GM21529 (cell line): ENCODE results near the gene ESYT2.
"Not testable (repeated sequence)": the region's sequence is repeated elsewhere in the genome, so short reads cannot be mapped to it uniquely, and the experiment has no call there.

Experiments
- ATAC-seq: cut with Tn5 transposase; IDR thresholded peaks from one replicate; pipeline ENCODE4 v1.9.1; 2021; ENCODE audit not compliant: unreplicated experiment

ESYT2 gene

DNA sequence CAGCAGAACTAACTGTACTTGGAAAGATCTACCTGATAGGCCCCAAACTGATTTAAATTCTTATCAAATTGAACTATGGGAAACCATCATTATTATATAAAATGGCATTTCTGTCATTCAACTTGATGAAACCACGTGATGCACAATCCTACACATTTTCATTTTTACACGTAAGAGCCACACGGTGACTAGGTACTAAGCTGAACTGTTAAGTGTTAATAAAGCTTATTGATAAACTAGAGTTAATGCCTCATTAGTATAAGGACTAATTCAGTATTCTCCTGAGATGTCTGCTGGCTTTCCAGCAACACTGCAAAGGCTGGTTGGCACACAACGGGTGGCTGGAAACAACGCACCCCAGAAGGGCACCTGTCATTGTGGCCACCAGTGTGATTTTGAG lies 129.3 kb downstream of the ESYT2 start:
- ATAC-seq, result no peak

DNA sequence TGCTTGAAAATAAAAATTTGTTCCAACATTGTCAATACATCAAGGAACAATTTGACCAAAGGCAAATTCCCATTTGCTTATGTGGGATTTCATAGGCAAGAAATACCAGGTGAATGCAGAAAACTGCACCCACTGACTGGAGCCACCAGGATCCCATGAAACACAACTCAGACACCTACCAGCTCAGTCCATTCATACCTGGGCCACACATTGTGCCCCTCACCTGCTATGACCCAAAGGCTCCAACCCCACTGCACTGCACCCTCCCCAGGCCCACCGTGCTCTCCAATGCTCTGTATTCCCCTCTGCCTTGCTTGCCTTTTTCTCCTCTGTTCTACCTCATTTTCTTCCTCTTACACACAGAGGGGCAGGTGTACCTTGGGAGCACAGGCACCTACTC lies 130.0 kb downstream of the ESYT2 start:
- ATAC-seq, result no peak

DNA sequence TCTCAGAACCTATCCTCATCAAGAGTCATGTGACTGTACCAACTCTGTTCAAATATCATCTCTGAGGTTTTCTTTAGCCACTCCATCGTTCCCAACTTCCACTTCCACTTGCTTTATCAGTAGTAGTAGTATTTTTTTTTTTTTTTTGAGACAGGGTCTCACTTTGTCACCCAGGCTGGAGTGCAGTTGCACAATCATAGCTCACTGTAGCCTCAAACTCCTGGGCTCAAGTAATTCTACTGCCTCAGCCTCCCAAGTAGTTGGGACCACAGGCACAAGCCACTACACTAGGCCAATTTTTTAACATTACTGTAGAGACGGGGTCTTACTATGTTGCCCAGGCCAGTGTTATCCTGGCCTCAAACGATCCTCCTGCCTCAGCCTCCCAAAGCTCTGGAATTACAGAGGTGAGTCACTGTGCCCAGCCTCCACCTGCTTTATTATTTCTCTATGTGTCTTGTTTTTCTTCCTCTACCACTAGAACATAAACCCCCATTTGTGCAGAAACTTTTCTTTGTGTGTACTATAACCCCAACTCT lies 130.6 kb downstream of the ESYT2 start:
- ATAC-seq, result no peak

DNA sequence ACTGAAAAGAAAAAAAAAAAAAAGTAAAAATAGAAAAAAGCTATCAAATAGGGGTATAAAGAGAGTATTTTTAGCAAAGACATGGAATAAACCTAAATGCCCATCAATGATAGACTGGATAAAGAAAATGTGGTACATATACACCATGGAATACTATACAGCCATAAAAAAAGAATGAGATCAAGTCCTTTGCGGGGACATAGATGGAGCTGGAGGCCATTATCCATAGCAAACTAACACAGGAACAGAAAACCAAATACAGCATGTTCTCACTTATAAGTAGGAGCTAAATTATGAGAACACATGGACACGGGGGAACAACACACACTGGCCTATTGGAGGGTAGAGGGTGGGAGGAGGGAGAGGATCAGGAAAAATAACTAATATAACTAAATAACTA lies 131.7 kb downstream of the ESYT2 start:
- not testable (repeated sequence) for ATAC-seq

DNA sequence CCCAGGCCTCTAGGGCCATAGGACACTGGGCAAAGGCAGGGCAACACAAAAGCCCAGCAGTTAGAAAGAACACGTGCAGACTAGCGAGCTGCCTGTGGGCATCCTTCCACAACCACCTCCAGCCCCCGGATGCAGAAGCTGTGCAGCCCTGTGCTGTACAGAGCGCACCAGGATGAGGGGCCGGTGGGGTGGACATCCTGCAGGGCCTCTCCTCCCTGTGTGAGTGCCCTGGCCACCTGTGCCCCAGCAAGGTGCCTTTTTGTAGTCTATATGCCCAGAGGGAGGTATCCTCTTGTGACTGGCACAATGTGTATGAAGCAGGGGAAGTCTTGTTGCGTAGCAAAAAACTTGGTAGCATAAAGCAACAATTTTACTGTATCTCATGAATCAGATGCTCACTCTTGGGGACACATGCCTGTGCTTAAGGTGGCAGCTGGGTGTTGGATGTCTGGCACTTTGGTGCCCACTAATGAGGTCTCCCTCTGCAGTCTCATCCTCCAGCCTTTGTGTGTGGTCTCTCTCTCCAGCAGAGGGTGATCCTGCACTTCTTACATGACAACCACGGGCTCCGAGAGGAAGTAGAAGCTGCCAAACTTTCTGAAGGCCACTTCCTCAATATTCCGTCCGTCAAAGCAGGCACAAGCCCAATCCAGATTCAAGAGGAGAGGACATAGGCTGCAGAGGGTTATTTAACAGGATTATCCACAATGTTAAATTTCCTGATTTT lies 133.4 kb downstream of the ESYT2 start:
- ATAC-seq, result peak; percentile 93

DNA sequence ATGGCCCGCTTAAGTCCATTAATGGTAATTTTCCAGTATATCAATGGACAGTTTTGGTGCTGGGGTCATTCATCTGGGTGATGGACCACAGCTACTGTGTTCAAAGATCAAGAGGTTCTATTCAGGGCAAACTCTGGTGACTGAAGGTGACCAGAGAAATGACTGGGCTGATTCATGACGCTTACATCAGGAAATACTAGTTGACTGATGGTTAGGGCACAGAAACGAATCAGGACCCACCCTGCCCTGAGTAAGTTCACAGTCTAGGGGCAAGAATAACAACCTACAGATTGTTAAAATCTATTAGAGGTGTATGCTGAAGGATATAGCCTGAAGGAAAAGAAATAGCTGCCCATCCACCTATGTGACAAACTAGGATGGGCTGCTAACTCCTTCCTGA lies 134.3 kb downstream of the ESYT2 start:
- ATAC-seq, result no peak

DNA sequence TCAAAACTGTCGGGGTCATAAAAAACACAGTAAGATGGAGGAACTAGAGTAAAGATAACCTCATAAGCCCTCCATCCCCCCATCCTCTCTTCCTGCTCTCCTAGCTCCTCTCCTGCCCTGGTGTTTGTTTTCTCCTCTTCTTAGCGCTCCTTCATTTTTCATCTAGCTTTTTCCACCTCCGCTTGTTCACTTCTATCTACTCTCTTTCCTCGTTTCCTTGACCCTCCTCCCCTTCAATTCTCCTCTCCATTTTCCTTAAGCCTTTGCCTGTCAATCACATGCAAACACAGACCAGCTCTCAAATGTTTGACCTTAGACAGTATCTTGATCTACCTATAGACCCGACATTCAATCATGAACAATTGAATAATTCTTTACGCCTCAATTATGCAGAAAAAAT lies 134.7 kb downstream of the ESYT2 start:
- ATAC-seq, result no peak

DNA sequence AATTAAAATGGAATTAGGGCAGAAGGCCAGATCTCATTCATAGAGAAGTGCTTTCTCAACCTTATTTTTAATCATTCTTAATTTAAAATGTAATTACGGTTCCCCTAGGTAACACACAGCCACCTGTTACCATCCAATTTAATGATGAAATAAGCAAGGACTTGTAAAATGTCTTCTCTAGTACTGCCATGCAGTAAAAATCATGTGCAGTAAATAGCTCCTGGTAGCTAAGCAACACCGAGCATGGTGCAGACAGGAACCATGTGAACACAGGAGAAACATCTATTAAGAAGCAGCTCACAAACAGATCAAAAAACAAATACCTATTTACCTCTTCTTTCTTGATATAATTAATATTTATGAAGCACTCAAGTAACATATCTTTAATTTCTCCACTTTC lies 139.8 kb downstream of the ESYT2 start:
- no peak for ATAC-seq

DNA sequence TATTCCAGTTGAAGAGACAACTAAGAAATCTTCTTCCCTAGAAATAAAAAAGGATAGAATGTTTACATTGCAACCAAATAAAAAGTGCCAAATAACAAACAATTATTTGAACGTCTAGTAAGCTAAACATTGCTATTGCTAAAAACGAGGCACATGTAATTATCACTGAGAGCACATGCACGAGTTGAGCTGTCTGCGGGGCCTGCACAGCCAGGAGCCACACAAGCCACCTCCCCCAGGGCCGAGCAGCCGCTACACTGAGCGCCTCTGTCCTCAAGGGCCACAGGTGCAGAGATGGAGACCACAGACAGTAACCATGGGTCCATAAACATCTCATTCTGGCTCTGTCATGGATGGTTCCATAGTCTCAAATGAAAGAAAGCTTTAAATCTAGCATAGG lies 141.9 kb downstream of the ESYT2 start:
- ATAC-seq, result no peak

DNA sequence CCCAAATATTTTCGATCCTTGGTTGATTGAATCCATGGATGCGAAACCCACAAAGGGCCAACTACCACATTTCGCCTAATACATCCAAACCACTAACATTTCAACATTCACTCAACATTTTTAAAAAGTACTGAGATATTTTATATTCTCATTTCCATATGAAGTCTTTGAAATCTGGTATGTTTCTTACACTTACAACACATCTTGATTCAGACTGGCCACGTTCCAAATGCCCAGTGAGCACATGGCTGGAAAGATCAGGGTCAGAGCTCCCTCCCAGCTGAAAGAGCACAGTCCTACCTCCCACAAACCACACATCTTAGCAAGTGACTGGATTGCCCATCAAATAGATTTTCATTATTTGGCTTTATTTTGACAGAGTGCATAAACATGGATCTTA lies 143.6 kb downstream of the ESYT2 start:
- no peak for ATAC-seq

DNA sequence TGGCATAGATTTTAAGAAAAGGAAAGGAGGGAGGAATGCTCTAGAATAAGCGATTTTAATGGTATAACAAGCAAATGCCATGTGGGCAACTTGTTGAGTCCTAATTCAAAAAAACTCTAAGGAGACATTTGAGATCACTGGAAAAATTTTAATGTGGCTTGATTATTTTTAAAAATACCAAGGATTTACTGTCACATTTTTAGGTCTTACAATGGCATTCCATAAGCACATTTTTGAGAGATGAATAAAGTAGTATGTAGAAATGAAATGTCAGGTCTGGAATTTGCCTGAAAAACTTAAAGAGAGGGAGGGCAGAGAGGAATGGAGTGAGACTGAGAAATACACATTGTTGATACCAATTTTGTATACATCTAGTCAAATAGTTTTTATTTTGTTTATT lies 145.0 kb downstream of the ESYT2 start:
- no peak for ATAC-seq

DNA sequence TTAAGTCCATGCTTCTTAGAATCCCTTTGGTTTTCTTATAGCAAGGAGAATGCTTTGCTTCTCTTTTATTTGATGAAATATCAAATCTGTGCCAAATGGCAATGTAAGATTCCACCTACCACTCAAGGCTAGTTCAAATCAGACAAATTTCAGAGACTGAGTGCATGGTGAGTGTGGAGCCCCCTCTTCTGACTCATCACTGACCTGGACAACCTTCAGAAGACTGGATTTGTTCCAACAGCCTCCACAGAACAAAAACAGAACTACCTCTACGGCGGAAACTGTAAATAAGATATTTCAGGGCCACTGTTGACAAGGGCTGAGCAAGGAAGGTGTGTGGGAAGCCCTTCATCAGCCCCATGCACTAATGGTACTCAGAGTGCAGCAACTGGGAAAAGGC lies 145.8 kb downstream of the ESYT2 start:
- no peak for ATAC-seq

DNA sequence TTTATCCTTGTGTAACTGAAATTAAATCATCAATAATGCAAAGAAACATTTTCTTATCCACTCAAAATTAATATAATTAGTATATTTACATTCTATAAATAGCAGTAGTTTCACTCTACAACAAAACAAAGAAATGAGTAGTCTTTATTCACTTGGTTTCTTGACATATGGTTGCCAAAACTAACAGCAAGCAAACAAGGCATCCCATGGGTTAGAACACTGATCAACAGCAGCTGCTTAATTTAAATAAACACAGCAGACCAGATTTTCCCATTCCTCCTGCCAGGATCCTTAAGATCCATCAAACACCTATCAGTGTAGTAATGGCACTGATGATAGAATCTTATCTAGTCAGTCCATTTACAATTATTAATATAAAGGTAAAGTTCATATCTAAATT lies 146.9 kb downstream of the ESYT2 start:
- ATAC-seq, result no peak
